ENCODE measurements around the gene SHC3.
"Not testable (repeated sequence)": the region's sequence is repeated elsewhere in the genome, so short reads cannot be mapped to it uniquely, and the experiment has no call there.

SHC3 gene

DNA sequence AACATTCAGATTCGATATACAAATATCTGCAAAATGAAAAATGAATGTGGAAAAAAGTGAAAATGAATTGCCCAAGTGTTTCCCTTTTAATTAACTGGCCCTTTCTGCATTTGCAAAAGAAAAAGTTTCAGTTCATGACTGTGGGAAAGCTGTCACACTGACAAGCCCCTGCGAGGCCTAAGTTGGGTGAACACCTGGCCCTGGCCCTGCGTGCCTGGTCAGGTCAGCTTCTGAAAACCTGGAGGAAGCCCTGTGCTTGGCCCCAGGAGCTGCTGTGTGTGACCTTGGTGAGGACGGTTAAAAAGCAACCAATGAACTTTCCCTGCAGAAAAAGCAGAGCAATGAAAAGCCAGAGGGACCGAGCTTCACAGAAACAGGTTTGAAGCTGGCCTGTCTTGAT lies 41.0 kb upstream of the SHC3 start:
- no peak for TF ChIP-seq ZFX (IDR thresholded peaks at IDR 0.05; ENCODE audit: borderline replicate concordance)
- H3K27ac ChIP-seq: no peak overlapping the region

DNA sequence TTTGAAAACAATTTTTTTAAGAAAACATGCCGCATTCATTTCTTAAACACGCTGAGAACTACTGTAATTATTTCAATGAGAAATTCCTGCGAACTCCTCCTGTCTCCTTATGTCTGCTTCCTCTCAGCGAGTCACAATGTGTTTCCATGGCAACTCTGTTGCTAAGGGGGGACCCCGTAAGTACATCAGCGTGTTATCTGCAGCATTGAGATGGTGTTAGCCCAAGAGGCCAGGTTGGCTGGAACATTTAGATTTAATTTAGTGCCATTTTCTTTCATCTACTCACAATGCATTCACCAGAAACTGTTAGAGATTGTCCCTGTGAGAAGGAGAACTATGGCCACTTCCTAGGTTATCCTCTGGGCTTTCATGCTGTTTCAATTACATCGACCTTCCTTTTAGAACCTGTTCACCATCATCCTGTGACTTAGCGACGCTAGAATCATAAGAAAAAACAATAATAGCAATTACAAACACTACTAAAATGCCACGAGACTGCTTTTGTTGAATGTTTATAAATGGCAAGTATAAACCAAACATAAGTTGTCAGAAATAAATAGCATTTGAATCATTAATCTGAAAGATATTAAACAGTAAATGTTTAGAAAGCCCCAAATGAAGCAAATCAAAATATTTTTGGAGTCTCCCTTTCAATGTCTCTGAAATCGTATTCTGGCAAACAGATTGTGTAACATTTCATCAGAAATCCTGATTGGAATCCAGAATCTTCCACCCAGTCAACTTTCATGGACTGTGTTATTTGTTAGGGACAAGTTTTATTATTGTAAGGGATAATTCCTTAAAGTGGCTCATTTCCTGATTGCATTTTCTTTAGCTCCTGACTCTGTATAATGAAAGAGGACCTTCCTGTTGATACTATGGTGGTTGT lies 39.7 kb upstream of the SHC3 start:
- no peak overlapping the region for H3K27ac ChIP-seq
- TF ChIP-seq ZFX (IDR thresholded peaks at IDR 0.05; ENCODE audit: borderline replicate concordance): no peak
- TF ChIP-seq, protein P1, sequence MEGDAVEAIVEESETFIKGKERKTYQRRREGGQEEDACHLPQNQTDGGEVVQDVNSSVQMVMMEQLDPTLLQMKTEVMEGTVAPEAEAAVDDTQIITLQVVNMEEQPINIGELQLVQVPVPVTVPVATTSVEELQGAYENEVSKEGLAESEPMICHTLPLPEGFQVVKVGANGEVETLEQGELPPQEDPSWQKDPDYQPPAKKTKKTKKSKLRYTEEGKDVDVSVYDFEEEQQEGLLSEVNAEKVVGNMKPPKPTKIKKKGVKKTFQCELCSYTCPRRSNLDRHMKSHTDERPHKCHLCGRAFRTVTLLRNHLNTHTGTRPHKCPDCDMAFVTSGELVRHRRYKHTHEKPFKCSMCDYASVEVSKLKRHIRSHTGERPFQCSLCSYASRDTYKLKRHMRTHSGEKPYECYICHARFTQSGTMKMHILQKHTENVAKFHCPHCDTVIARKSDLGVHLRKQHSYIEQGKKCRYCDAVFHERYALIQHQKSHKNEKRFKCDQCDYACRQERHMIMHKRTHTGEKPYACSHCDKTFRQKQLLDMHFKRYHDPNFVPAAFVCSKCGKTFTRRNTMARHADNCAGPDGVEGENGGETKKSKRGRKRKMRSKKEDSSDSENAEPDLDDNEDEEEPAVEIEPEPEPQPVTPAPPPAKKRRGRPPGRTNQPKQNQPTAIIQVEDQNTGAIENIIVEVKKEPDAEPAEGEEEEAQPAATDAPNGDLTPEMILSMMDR (IDR thresholded peaks at IDR 0.05): no peak

DNA sequence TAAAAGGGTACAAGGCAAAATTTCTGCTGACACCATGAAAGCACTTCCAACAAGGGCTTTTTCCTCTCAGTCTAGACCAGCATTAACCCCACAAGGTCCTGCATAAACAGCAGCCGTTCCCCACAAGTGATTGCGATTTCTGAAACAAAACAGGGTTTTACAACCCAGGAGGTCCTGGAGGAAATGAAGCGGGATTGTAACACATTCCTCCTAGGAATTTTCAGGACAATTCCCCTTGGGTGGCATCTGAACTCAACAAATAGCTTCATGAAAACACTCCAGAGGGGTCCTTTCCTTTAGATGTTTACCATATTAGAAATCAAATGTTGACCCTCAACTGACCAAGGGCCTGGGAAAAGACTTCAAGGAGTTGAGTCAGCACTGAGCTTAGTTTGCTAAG lies 36.7 kb upstream of the SHC3 start:
- TF ChIP-seq, protein P1 (IDR thresholded peaks at IDR 0.05): no peak
- no peak for TF ChIP-seq ZFX (IDR thresholded peaks at IDR 0.05; ENCODE audit: borderline replicate concordance)
- H3K27ac ChIP-seq: no peak overlapping the region

DNA sequence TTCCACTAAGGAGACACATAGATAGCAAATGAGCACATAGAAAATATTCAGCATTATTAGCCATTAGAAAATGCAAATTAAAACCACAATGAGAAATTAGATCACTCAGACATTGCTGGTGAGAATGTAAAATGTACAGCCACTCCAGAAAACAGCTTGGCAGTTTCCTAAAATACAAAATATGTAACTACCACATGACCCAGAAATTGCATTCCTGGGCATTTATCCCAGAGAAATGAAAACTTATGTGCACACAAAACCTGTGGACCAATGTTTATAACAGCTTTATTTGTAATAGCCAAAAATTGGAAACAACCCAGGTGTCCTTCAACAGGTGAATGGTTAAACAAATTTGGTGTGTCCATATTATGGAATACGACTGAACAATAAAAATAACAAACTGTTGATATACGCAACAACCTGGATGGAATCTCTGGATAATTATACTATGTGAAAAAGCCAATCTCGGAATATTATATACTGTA lies 34.8 kb upstream of the SHC3 start:
- no peak for TF ChIP-seq ZFX (IDR thresholded peaks at IDR 0.05; ENCODE audit: borderline replicate concordance)
- TF ChIP-seq, protein P1 (IDR thresholded peaks at IDR 0.05): no peak
- H3K27ac ChIP-seq: no peak overlapping the region

DNA sequence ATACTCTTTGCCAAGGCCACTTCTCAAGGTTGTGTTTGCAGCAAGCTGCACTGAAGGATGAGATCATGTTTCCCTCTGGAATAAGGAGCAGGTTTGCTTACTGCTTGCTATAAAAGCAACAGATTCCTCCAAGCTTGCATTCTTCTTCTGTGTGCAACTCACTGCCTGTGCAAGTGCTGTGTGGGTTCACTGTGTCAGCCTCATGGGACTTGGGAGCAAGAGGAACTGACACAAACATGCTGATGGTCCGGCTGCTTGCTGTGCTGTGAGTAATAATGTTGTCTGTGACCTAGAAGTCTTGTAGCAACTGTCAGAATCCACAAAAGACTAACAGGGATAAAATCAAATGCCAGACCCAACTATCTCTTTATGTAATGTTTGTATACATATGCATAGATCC lies 33.6 kb upstream of the SHC3 start:
- no peak overlapping the region for H3K27ac ChIP-seq
- TF ChIP-seq ZFX (IDR thresholded peaks at IDR 0.05; ENCODE audit: borderline replicate concordance): no peak
- TF ChIP-seq, protein P1 (IDR thresholded peaks at IDR 0.05): no peak

DNA sequence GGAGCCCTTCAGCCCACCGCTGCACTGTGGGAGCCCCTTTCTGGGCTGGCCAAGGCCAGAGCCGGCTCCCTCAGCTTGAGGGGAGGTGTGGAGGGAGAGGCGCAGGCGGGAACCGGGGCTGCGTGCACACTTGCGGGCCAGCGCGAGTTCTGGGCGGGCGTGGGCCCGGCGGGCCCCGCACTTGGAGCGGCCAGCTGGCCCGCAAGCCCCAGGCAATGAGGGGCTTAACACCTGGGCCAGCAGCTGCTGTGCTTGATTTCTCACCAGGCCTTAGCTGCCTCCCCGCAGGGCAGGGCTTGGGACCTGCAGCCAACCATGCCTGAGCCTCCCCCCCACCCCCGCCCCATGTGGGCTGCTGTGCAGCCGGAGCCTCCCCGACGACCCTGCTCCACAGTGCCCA lies 30.7 kb upstream of the SHC3 start:
- H3K27ac ChIP-seq: not testable (repeated sequence)

DNA sequence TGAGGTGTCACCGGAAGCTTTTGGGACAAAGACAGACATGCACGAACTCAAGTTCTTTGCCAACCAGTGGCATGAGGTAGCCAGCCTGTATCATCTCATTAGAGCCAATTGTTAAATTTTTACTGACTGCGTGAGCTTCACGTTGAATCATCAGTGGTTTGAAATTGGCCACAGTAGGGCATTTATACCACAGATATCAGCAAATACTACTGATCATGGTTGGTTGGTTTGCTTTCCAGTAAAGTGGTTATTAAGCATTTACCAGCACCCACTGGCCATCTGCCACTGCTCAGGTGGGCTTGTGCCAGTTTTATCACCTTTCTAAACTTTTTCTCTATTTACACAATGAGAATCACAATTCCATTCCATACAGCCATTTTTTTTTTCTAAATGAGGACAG lies 28.4 kb upstream of the SHC3 start:
- no peak overlapping the region for H3K27ac ChIP-seq
- no peak for TF ChIP-seq ZFX (IDR thresholded peaks at IDR 0.05; ENCODE audit: borderline replicate concordance)
- TF ChIP-seq, protein P1 (IDR thresholded peaks at IDR 0.05): no peak

DNA sequence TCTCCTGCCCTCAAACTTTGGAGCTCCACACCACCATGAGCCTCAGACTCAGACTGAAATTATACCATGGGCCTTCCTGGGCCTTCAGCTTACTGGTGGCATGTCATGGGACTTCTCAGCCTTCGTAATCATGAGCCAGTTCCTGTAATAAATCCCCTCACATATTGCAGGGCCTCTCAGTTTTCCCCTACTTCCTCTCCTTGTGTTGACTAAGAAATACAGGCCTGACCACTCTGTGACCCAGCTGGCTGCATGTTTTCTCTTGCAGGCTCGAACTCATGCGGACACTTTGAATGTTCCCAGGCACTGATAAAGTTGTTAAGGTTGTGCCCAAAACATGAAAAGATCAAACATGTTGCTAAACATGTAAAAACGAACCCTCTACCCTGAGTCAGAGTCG lies 26.2 kb upstream of the SHC3 start:
- TF ChIP-seq, protein P1 (IDR thresholded peaks at IDR 0.05): no peak
- no peak for TF ChIP-seq ZFX (IDR thresholded peaks at IDR 0.05; ENCODE audit: borderline replicate concordance)
- no peak overlapping the region for H3K27ac ChIP-seq

All from 22Rv1 (cell line).